ENCODE results near the gene SEZ6.

SEZ6 gene

DNA sequence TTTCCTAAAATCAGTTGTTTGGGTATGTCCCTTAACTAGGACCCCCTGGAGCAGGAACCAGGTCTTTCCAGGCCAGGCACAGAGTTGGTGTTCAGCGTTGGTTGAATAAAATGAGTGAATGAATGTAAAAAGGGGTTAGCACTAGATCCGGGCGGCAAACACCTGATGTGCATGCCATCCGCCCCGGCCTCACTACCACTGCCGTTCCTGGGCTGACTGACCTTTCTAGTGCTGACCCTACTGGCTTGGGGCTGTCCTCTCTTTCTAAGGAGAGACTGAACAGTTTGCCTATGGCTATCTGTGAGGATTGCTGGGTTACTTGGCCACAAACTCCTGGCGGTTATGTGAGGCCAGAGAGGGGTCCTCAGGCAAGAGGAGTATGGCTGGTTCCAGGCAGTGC lies 44.4 kb downstream of the SEZ6 start:
- H3K4me3 ChIP-seq (ENCODE audit: low read length): no peak overlapping the region
- no peak for DNase-seq (ENCODE audit: low read depth, low spot score)

DNA sequence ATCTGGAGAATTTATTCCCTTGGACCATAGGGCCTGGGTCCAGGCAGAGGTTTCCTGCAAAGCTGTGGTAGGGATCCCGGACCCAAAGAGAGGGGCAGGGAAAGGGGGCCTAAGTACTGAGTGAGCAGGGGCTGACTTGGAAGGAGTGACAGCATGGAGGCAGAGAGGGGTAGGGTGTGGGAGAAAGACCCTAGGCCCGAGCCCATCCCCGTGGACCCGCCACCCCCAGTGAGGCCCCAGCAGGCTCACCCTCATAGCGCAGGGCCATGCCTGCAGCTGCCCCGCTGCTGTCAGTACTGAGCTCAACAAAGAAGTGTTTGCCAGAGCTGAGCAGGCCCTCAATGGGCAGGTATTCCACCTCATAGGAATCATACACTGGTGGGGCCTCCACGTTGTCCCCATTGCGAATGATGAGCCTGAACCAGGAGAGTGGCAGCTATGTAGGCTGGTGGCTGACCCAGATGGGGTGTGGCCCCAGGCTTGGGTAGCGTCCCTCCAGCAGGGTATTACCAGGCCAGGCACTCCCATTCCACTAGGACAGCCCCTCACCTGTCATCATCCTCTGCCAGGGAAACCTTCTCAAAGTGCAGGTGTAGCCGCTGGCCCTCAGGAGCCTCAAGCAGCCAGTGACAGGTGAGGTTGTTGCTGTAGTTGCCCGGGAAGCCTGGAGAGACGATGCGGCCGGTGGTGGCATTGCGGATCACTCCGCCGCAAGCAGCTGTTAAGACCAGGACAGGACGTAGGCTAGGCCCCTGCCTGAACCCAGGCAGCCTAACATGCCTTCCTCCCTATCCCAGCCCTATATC lies 45.4 kb downstream of the SEZ6 start:
- no peak overlapping the region for H3K4me3 ChIP-seq (ENCODE audit: low read length)
- DNase-seq (ENCODE audit: low read depth, low spot score): no peak

- H3K4me3 ChIP-seq (ENCODE audit: low read length): no peak overlapping the region
- DNase-seq (ENCODE audit: low read depth, low spot score): no peak
These were observed 46.4 kb downstream of the SEZ6 start for GRCh38 chr17:28959471-28959871.

DNA sequence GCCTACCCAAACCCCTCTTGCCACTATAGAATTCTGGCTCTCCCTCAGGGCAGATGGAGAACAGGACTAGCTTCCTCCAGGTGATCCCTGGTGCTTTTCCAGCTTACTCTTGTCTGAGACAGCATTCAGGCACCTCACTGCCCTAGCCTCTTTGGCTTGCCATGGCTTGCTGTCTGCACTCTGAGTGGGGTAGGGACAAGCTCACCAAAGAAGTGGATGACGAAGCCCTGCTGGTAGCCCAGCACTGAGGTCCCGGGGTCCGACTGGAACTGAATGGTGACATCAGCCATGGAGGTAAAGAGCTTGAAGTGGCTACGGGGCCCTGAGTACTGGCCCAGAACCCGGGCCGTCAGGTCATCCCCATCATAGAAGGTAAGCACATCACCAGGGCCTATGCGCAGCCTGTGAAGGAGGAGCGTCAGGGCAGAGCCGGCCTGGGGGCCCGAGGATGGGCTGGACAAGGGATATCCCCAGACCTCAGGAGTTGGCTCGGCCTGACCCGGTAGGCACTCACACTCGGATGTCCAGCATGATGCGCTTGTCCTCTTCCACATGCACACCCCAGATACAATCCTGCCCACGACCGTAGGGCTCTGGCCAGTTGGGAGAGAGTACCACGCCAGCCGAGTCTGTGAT lies 46.9 kb downstream of the SEZ6 start:
- no peak overlapping the region for H3K4me3 ChIP-seq (ENCODE audit: low read length)
- DNase-seq (ENCODE audit: low read depth, low spot score): no peak

GRCh38 chr17:28957992-28958355 lies 47.9 kb downstream of the SEZ6 start:
- DNase-seq (ENCODE audit: low read depth, low spot score): no peak
- H3K4me3 ChIP-seq (ENCODE audit: low read length): no peak overlapping the region

GRCh38 chr17:28957277-28957991 lies 48.4 kb downstream of the SEZ6 start:
- no peak overlapping the region for H3K4me3 ChIP-seq (ENCODE audit: low read length)
- no peak for DNase-seq (ENCODE audit: low read depth, low spot score)

GRCh38 chr17:28956861-28957260 lies 49.0 kb downstream of the SEZ6 start:
- H3K4me3 ChIP-seq (ENCODE audit: low read length): no peak overlapping the region
- DNase-seq (ENCODE audit: low read depth, low spot score): no peak

- no peak overlapping the region for H3K4me3 ChIP-seq (ENCODE audit: low read length)
- DNase-seq (ENCODE audit: low read depth, low spot score): no peak
These were observed 49.7 kb downstream of the SEZ6 start for GRCh38 chr17:28956112-28956511.

DNA sequence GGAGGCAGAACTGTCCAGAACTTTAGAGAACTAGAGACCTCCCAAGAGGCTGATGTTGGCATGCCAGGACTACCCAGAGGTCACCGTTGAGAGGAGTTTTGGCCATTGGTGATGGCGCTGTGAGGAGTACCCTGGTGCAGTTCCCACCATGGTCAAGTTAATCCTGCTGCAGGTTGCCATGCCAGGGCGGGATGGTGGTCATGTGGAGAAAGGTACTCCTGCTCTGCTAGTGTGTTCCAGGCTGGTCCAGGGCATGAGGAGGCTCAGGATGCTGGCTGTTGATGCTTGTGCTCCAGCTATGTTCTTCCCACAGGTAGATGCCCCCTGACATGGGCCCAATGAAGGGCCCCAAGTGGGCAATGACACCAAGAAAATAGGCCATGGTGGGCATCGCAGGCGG lies 50.4 kb downstream of the SEZ6 start:
- H3K4me3 ChIP-seq (ENCODE audit: low read length): no peak overlapping the region
- no peak for DNase-seq (ENCODE audit: low read depth, low spot score)

- no peak for DNase-seq (ENCODE audit: low read depth, low spot score)
- no peak overlapping the region for H3K4me3 ChIP-seq (ENCODE audit: low read length)
These were observed 50.9 kb downstream of the SEZ6 start for GRCh38 chr17:28954886-28955285.

- peak; percentile 64 for DNase-seq (ENCODE audit: low read depth, low spot score)
These were observed 52.3 kb downstream of the SEZ6 start for GRCh38 chr17:28953444-28954118.

GRCh38 chr17:28951991-28952975 lies 53.5 kb downstream of the SEZ6 start:
- DNase-seq (ENCODE audit: low read depth, low spot score): peak; percentile 100
- peak overlapping the region; percentile 93 for H3K4me3 ChIP-seq (ENCODE audit: low read length)

More at GRCh38 chr17:28953444-28954118, 52.3 kb downstream of the SEZ6 start:
- no peak overlapping the region for H3K4me3 ChIP-seq (ENCODE audit: low read length)

GRCh38 chr17:28951428-28951990 lies 54.3 kb downstream of the SEZ6 start, which contains the start of gene PHF12:
Gene PHF12, minus strand, starts transcription at chr17:28951518. Its CDS starts 558 bp downstream, at chr17:28950960.
- peak; percentile 100 for DNase-seq (ENCODE audit: low read depth, low spot score)
- H3K4me3 ChIP-seq (ENCODE audit: low read length): peak within 1 kb of the TSS; percentile 93

- peak overlapping the region; percentile 93 for H3K4me3 ChIP-seq (ENCODE audit: low read length)
- DNase-seq (ENCODE audit: low read depth, low spot score): no peak
These were observed 54.9 kb downstream of the SEZ6 start for GRCh38 chr17:28950752-28951427.

GRCh38 chr17:28950017-28950751 lies 55.6 kb downstream of the SEZ6 start:
- H3K4me3 ChIP-seq (ENCODE audit: low read length): peak overlapping the region; percentile 93
- DNase-seq (ENCODE audit: low read depth, low spot score): peak; percentile 51

DNA sequence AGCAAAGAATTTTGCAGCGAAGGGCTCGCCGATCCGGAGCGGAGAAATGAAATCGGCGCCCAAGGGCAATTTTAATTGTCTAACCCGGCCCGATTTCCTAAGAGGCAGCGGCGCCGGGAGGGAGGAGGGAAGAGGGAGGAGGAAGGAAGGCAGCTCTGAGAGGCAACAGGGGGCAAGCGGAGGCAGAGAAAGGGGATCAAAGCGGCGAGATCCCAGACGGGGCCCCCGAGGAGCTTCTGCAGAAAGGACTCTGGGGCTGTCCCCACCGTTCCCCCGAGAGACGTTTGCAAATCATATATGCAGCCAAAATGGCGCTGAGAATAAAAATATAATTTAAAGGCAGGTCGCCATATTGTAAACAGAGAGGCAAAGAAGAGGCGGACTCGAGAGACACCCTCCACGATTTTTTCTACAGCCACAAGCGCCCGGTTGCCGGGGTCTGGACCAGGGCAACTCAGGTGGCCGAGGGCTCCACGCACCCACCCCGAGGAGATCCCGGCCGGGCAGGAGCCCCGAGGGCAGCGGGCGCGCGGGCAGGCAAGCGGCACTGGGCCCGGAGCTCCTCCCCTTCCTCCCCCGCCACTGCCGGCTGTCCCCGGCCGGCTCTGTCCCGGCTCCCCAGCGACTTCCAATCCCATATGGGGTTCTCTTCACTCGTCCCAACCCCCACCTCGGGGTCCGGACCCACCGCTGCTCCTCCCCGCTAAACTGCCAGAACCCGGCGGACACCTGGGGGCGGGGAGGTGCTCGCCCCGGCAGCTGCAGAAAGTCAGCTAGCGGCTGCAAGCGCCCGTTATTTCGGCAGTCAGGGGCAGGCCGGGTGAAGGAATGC lies 56.4 kb downstream of the SEZ6 start:
- H3K4me3 ChIP-seq (ENCODE audit: low read length): peak overlapping the region; percentile 93
- no peak for DNase-seq (ENCODE audit: low read depth, low spot score)
